ENCODE measurements around the gene MS4A4A.
A peak's percentile ranks its signal among the peaks of the same experiment; 100 is the strongest.

The MS4A4A gene

DNA sequence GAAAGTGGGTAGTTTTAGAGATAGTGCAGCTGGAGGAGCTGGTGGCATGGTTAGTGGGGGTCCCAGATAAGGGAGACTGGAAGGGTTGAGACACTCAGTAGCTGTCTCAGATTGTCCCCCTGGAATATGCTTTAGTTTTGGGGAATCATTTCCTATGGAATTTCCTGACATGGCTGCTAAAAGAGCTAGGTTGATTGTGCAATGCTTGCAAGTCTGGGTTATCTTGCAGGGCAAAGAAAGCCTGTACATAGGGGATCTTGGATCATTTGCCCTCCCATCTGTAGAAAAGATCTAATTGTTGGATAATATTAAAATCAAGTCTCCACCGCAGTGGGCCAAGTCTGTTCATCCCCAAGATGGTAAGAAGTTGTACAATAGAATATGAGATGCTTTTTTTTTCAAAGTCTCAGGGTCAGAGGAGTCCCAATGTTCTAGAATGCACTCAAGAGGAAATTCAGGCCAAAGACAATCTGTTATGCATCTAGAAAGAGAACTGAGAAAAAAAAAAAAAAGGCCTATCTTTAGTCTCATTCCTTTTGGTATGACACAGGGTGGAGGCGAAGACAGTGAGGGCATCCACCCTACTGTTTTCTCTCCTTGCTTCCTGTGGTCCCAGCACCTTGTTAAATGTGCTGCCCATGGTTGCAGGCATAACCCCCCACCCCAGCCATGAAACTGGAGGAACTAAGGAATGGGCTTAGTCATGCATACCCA is 66.8 kb downstream of the MS4A4A start:
- DNase-seq, result no peak

DNA sequence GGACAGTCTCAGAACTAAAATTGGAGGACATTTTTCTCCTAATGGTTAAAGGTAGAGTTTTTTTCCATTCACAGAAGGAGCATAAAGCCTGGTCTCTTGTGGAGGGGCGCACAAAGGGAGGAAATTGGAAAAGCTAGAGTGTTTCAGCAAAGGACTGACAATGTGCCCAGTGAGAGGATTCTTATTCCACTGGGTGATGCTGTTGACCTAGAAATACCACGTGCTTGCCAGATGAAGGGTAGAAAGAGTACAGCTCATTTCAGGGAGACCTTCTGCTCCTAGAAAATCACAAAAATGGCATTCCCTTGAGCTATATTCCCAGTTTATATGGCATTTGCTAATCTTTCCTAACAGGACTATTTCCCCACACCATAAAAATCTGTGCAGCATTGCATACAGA is 67.7 kb downstream of the MS4A4A start:
- no peak for DNase-seq

DNA sequence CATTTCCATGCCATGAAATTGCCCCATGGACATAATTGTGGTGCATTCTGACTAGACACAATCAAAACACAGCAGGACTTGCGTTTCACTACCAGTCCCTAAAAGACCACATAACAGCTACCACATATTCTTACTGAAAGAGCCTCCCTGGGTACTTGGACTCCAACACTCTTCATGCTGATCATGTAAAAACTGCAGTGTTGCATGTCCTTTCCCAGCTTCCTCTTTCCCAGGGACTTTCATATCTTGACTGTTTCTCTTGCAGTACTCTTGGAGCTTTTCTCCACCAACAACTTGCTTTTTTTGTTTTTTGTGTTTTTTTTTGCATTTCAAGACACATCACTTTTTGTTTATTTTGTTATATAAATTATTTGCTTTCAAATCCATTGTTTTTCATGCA is 69.5 kb downstream of the MS4A4A start:
- DNase-seq, result peak in 2 of 58 donors; percentile 1 to 17

DNA sequence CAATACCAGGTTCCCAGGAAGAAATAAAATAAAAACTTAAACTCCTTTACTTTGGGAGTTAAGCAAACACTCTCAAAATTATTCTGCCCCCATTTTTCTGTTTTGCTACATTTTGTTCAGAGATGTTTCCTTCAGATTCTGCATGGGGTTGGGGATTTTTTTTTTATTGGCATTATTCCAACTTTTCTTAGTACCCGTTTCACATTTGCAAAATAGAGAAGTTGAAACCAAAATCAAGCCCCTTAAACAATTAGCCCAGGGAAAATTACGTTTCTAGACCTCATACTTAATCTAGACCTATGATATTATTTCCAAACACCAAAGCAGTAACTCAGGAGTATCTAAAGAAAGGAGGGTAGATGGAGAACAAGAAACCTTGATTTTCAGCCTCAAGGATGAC is 77.3 kb downstream of the MS4A4A start:
- DNase-seq, result no peak

Measured in anterior cingulate cortex (tissue), 58 donors.